Skin of body (tissue), 2 donors: ENCODE results near the gene PRIMA1. TPM values are rescaled to one million over a fixed set of nuclear protein-coding genes. Genes with fewer than 3 reads are reported as not detected.

Experiments used
- DNase-seq: peaks from one replicate; lab custom pipeline; 2025; lab: John Stamatoyannopoulos, UW
- total RNA-seq: library from RNA; depleted of rRNA; stranded (reverse); fragments of >200 nt; gene quantifications from one replicate; pipeline ENCODE4 v1.2.3, GENCODE V29; 2014

The PRIMA1 gene
- total RNA-seq, 1 donor from 2014 or later: 0.99 TPM

DNA sequence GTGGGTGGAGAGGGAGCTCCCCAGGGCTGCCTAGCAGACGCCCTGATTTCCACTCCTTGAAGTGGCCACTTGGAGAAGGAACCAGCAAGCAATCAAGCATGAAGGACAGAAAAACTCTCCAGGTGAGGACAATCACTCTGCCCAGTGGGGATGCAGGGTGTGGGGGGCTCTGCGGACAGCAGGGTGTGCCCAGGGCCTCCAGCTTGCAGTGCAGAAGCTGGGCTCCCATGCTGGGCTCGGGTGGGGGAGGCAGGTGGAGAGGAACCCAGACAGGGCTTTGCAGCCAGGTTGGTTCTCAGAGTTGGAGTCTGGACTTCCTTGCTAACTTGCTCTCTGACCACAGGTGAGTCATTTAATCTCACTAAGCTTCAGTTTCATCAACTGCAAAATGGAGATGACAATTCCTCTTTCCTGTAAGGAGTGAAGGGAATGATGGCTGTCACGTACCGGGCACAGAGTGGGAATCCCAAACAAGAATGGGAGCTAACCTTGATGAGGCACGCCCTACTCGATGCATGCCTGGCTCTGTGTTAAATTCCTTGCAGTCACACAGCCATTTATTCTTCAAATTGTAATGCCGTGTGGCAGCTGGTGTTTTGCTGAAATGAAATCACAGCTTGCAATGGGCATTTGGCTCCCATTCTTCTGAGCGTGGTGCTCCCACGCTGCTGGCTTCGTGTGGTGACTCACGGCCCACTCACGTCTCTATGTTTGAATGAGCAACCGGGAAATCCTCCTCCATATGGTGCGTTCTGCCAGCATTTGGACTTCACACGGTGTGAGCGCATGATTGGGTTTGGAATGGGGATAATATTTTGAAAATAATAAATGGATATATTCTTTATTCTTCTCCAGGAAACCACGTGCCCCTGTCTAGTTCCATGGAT lies 75.2 kb downstream of the PRIMA1 start:
- DNase-seq: no peak

DNA sequence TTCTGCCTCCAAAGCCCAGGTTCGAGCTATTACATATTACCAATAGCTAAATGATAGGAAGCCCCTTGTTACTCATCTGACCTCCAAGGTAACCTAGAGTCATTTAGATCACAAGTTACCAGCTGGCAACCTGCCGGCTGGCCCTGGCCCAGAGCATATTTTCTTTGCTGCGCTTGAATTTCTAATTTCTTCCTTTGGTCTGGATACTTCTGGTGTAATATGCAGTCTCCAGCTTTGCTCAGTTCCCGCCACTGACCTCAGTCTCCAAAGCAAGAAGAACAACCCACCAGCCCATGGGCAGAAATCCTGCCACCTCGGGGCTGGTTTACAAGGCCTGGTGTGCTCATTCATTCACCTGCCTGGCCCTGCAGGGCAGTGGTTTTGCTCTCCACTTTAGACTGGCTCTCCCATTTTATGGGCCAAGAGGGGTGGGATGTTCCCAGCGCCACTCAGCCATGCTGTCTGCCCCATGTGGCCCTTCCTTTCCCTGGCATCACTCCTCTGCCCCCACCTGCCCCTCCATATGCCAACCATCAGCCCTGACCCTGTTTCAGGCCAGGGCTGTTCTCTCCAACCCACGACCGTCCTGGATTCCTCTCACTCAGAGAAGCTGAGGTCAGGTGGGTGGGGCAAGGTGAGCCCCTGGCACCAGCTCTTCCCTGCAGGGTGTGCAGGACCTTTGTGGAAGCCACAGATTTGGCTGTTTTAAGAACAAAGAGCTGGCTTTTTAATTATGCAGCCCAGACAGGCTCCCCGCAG lies 76.0 kb downstream of the PRIMA1 start:
- DNase-seq: no peak

DNA sequence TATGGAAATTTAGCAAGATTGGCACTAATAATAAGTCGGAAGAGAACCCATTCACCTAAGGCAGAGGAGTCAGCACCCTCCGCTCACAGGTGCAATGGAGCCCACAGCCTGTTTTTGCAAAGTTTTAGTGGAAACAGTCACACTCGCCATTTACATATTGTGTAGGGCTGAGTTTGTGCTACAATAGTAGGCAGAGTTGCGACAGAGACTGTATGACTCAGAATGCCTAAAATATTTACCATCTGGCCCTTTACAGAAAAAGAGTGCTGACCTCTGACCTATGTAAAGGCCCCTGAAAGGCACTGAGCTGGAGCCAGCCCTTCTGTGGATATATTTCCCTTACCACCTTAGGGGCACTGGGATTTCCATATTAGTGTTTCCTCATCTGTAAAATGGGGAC lies 79.0 kb downstream of the PRIMA1 start:
- DNase-seq: no peak

DNA sequence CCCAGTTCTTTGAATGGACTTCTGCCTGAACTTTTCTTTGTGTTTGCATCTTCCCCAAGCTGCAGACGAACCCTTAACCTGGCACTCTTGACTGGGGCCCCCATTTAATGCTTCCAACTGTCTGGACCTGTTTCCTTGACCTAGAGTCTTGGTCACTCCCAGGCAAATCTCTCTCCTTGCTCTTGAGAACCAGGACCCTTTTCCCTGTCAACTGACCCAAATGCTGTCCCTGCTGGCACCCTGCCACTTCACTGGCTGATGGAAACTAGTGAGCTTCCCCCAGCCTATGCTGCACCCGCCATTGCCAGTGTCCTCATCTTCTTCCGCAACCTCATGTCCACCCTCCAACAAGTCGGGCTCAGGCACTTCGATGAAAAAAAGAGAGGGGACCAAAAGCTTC lies 79.5 kb downstream of the PRIMA1 start:
- no peak for DNase-seq

DNA sequence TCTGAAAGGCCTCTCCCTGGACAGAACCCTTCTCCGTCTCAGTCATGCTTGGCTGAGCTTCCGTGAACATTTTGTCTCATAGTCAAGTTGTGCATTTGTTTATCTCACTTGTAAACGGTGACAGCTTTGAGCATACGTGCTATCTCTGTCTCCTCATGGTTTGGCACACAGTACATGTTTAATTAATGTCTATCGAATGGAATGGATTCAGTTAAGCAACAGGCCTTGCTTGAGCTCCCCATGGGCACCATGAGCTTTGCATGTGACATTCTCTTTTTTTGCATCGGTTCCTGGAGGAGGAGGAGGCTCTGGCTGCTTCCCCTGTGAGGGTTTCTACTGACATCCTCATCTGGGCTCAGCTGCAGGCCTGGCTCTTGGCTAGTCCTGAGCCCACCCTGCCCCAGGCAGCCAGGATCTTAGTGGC lies 80.0 kb downstream of the PRIMA1 start:
- DNase-seq: no peak

DNA sequence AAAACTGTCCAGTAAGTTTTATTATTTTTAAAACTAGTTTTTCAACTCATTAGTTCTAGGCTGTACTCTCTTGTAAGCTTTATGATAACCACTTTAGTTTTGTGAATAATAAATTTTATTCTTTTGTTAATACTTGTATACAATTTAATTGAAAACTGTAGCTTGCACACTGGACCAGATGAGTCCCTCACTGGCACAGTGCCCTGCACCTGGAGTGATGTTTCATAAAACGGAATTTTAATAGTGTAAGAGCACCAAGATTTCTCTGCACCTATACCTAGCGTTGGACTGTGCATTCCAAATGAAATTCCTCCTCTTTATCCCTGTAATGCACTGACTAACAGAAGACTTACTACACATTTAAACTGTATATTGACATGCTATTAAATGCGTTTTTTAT lies 80.8 kb downstream of the PRIMA1 start:
- no peak for DNase-seq

DNA sequence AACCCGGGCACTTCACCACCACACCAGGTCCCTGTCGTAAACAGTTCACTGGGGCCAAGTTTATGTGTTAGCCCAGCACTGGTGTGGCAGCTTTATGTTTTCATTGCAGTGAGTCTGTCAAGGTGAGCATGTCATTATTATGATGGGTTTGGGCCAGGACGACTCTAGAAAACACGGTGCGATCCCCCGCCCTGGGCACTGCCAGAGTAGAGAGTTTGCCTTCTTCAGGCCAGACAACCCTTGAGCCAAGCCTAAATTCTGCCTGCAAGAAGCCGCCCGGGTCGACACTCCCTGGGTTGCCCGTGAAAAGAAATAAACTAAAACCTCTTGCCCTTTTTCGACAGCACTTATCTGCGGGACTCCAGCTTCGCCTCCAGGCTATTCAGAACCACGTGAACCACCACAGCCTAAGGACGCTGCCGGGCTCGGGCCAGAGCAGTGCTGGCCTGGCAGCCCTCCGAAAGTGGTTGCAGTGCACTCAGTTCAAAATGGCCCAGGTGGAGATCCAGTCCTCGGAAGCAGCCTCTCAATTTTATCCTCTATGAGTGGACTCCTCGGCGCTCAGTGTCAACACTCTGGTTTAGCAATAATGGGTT lies 81.8 kb downstream of the PRIMA1 start:
- no peak for DNase-seq

DNA sequence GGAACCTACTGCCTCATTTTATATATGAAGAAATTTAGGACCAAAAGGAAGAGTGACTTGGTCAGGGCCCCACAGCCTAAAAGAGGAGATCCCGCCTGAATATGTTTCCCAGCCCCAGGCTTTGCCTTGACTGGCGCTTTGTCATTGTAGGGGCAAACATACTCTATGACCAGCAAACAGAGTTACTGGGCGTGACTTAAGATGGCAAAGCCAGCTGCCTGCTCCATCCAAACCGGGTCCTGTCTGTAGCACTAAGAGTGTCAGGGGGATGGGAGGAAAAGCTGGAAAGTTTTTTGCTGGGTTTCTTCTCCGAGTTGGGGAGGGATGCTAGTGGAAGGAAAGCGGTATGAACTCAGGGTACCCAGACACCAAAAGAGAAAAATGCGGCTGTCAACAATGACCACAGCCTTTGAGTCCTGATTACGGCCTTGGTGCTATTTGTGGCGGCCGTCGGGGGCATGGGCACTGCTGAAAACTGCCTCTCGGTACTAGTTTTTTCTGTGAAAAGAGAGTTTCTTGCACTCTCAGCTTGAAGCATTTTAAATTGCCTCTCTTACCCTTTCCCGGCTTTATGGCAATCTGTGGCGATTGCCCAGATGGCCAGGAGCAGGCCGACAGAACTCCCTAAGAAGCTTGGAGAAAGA lies 82.7 kb downstream of the PRIMA1 start:
- DNase-seq: no peak

DNA sequence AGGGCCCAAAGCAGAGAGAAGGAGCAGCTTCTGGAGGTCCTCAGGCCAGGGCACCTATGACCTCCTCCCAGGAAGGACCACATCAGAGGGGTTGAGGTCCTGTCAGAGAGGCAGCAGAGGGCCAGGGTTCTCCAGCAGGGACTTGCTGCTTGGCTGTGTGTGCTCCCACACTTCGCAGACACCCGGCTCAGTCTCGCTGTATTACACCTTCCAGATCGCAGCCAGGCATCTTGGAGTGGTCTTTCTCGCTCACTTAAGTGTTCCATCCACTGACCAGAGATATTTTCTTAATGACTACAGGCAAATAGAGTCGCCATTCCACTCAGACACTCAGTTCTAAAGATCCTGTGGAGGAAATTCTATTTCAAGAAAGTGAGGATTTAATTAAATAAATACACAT lies 84.3 kb downstream of the PRIMA1 start:
- no peak for DNase-seq

DNA sequence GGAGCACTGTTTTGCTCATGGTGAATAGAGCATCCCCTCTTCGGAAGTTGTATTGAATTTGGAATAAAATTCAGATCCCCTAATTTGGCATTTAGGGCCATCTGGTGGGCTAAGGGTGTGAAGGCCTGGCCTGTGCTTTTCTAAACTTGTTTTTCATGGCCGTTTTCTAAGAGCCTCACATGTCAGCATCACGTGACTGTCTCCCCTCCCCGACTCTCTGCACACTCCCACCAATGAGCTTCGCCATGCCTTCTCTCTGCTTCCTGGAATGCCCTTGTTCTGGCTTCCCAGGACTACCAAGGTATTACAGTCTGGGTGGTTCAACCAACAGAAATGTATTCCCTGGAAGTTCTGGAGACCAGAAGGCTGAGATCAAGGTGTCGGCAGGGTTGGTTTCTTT lies 85.3 kb downstream of the PRIMA1 start:
- no peak for DNase-seq

DNA sequence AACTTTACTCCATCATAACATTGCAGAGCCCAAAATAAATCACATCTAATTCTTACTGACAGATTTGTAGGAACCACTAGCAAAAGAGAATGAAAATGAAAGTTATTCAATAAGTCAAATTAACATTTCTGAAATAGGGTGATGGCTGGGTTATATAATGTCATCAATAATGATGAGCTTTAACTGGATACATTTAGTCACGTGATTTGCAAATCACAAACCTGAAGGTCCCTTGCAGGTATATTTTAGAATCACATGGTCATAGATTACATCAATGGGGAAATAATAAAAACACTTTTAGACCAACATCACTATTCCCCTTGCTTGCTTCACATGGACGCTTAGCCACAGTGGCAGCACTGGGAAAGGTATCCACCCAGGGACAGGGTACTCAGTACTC lies 86.7 kb downstream of the PRIMA1 start:
- DNase-seq: no peak

DNA sequence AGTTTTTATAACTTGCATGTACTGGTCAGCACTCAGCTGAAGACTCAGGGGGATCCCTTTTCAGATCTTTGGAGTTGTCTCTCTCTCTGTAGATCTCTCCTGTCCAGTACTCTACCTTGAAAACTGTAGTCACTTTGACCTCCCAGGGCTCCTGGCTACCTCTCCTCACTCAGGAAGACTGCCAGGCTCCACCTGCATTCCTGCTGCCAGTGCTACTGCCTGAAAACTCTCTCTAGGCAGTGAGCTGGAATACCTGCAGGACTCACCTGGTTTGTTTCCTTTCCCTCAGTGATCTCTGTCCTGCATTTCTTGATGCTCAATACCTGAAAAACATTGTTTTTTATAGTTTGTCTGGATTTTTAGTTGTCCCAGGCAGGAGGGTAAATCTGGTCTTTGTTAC lies 87.4 kb downstream of the PRIMA1 start:
- DNase-seq: no peak

DNA sequence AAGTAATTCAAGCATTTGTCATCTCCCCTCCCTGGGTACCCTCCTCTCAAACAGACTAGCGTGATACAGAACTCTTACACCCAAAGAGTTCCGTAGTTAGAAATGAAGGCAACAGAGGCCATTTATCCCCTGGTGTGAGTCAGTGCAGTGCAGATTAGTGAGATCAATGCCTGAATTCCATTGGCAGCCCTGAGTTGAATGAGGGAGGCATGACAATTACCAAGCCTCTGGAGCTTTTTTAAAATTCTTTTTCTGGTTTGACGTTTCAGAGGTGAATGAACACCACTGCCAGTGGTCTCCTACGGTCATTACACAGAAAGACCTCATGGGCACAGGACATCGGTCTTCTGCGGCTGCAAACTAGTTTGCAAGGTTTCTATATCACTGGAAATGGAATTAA lies 94.4 kb downstream of the PRIMA1 start:
- DNase-seq: no peak

DNA sequence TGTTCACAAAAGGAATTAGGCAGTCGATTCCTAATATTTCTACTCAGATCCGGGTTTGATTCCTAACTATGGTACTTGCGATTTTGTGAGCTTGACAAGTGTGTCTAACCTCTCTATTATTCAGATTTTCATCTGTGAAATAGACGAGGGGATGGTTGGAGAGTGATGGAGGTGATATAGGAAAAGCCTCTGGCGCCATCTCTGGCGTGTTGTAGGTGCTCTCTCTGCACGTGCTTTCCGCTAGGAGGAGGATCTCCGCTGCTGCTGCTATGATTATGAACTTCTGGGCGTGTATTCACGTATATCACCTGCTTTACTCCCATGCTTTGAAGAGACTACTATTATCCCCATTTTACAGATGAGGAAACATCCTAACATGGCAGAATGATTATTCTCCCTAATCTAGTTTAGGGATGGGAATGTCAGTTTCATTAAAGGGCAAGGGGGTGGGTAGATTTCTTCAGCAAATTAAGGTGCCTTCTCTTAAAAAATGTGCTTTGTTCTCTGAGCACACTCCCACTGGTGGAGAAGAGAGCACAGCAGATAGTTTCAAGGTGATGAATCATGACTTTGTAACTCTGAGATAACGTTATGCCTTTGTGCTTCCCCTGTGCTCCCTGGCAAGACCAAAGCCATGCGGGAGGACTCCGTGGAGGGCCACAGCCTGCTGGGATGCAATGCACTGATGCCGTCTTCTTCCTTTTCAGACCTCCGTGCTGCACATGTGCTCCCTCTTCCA lies 97.1 kb downstream of the PRIMA1 start:
- DNase-seq: no peak

DNA sequence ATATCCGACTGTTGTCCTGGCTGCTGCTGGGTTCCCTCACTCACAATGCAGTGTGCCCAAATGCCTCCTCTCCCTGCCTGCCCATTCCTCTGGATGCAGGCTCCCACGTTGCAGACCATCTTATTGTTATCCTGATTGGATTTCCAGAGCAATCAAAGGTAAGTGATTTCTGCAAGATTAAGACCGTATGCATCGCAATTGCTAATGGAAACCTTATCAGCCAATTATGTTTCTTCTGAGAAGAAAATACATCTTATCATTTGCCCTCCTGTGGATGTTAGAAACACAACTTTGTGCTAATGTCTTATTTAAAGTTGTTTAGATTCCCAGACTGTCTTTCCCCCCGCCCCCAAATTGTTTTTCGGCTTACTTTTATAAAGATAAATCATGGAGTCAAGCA lies 98.1 kb downstream of the PRIMA1 start:
- no peak for DNase-seq

DNA sequence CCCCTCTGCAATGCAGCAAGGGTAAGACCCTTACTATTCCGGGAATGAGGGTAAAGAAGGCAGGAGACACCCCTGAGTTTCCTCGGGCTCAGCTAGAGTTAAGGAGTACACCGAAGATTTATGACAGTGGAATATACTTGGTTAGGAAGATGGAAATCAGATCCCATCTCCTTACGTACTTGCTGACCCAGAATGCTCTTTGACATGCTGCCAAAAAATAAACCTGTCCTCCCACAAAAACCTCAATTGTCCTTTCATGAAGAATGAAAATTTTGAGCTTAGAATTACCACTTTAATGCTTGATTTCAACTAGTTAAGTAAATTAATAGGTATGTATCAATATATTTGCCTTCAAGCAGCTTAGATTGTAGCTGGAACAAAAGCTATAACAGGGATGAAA lies 99.5 kb downstream of the PRIMA1 start:
- DNase-seq: no peak

DNA sequence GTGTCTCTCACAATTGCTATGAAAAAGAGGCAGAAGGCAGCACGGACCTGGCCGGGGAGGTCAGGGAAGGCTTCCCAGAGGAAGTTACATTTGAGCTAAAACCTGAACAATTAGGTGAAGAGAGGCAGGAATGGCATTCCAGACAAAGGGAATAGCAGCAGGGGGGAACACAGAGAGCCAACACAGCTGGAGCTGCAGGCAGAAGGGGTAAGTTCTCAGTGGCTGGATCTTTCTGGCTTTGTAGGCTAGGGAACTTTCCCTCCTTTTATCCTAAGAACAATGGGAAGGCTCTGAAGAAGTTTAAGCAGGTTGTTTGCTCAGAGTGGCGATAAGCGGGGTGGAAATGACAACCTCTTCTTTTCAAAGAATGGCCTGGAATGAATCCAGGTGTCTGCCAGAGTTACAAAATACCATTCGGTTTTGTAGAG lies 100.0 kb downstream of the PRIMA1 start:
- DNase-seq: no peak

DNA sequence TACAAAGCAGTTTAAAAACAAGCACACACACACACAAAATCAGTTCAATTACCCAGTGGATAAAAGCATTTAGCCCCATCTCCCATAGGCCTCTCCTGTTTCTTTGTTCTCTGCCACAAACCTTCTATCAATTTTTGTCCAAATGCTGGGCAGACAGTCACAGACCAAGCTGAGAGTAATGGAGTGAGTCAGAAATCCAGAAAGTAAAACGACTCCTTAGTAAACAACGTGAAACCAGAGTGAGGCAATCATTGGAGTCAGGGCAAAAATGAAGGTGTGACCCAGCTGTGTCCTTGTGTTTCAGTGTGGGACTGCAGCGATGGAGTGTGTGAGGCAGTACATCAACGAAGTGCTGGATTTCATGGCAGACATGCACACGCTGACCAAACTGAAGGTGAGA lies 102.0 kb downstream of the PRIMA1 start:
- DNase-seq: no peak

DNA sequence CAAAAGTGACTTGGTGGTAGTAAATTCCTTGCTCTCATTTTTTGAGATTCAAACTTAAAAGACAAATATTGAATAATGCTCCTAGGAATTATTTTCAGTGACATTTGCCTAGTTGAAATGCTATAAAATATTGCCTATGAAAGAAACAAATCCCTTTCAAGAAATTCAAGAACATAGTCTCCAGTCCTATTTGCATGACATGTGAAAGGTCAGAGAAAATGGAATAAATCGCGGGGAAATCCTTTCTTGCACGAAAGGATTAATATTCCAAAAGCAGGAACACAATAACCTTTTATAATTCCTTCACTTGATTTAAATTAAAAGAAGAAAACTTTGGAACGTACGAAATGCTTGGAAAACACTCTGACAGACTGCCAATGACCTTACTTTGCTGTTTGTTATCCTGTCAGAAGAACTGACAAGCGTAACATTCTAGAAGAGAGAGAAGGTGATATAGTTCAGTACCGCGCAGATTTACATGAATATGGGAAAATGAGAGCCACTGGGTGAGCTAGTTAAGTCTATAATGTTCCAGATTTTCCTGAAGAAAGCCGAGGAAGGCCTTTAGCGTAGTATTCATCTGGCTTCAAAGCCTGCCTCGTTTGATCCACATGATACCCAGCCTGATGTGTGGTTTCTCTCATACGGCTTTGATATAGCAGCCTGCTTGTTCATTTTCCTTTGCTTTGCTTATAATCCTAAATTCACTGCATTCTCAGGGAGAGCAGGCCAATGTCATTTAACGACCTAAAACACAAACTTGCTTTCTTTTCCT lies 103.0 kb downstream of the PRIMA1 start:
- DNase-seq: no peak

DNA sequence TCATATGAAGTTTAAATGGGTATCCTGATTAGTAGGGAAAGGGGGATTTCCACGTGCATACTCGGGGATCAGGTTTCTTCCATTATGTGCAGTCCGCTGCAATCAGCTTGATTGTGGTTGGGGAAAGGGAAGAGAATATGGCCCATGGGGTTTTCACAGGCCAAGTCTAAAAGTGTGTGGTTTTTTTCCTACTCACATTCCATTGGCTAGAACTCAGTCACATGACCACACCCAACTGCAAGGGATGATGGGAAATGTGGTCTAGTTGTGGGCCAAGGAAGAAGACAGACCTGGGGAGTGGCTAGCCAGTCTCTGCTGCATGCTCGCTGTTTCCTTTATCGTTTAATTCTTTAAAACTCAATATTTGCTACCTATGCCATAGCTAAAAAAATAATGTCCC lies 105.1 kb downstream of the PRIMA1 start:
- no peak for DNase-seq
